HEK293 (cell line): ENCODE measurements around the gene NIT1.

Experiments used
- KLF10 ChIP-seq: fragments of 450-650 bp; IDR thresholded peaks from 2 replicates; pipeline ENCODE4 v1.5.1; 2018; ENCODE audit warnings: missing biosample characterization, mild to moderate bottlenecking, missing genetic modification characterization
- TF ChIP-seq, protein P1 (sequence below): fragments of 450-650 bp; formaldehyde crosslinking; IDR thresholded peaks from 2 replicates; pipeline ENCODE4 v1.5.1; 2017; ENCODE audit warnings: missing biosample characterization, mild to moderate bottlenecking, missing genetic modification characterization, moderate library complexity

NIT1 gene

DNA sequence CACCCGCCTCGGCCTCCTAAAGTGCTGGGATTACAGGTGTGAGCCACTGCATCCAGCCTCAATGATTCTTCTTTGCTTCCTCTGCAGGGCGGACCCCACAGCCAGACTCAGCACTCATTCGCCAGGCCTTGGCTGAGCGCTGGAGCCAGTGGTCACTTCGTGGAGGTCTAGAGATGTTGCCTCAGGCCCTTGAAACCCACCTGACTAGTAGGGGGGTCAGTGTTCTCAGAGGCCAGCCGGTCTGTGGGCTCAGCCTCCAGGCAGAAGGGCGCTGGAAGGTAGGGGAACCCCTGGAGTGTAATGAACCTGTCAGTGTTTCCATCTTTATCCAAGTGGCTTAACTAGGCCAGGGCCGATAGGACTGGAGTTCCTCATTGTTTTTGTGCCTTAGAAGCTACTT, 51.0 kb downstream of the NIT1 start (continued):
- TF ChIP-seq, protein P1, sequence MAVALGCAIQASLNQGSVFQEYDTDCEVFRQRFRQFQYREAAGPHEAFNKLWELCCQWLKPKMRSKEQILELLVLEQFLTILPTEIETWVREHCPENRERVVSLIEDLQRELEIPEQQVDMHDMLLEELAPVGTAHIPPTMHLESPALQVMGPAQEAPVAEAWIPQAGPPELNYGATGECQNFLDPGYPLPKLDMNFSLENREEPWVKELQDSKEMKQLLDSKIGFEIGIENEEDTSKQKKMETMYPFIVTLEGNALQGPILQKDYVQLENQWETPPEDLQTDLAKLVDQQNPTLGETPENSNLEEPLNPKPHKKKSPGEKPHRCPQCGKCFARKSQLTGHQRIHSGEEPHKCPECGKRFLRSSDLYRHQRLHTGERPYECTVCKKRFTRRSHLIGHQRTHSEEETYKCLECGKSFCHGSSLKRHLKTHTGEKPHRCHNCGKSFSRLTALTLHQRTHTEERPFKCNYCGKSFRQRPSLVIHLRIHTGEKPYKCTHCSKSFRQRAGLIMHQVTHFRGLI (tag by site-specific recombination), result no peak
- TF ChIP-seq KLF10 (tag by site-specific recombination), result no peak
- TF ChIP-seq, all 188 proteins: peak for 0
